Heart left ventricle (tissue), 16 donors: ENCODE data around the gene GARIN5B. TPM values are rescaled to one million over a fixed set of nuclear protein-coding genes. Genes with fewer than 3 reads are reported as not detected.

Source experiments
- ATAC-seq, 4 donors: fragments of 200-7000 bp; cut with Tn5 transposase; one replicate each; pipeline ENCODE4 v1.9.1; 2020 to 2022; ENCODE audit warnings: moderate library complexity in 4 of 4, mild to moderate bottlenecking in 3 of 4, moderate number of reproducible peaks in 1 of 4
- DNase-seq, 5 donors: peaks; one replicate each; pipeline ENCODE4 v3.0.0-alpha.2; 2020
- H3K27ac ChIP-seq, 12 donors: fragments of 200-600 bp; sonication (generic) in 4 of 12; one replicate each; pipeline versions ENCODE4 v1.5.0 to v1.8.0; 2016 to 2022; ENCODE audit warnings: mild to moderate bottlenecking in 2 of 12
- H3K27me3 ChIP-seq, 9 donors: fragments of 200-600 bp; sonication (generic) in 2 of 9; one replicate each; pipeline versions ENCODE4 v1.5.1 to v1.8.0; 2016 to 2022; ENCODE audit warnings: mild to moderate bottlenecking in 3 of 9
- H3K36me3 ChIP-seq, 9 donors: fragments of 200-600 bp; sonication (generic) in 2 of 9; one replicate each; pipeline versions ENCODE4 v1.5.0 to v1.8.0; 2018 to 2022; ENCODE audit warnings: mild to moderate bottlenecking in 2 of 9
- H3K4me1 ChIP-seq, 12 donors: fragments of 200-600 bp; sonication (generic) in 4 of 12; one replicate each; pipeline versions ENCODE4 v1.5.0 to v1.8.0; 2016 to 2022; ENCODE audit warnings: mild to moderate bottlenecking in 3 of 12
- H3K4me3 ChIP-seq, 12 donors: fragments of 200-600 bp; sonication (generic) in 4 of 12; one replicate each; pipeline versions ENCODE4 v1.5.0 to v1.8.0; 2017 to 2022; ENCODE audit warnings: mild to moderate bottlenecking in 9 of 12, moderate library complexity in 4 of 12
- H3K9me3 ChIP-seq, 12 donors: fragments of 200-600 bp; sonication (generic) in 4 of 12; one replicate each; pipeline versions ENCODE4 v1.5.0 to v1.8.0; 2016 to 2022; ENCODE audit warnings: mild to moderate bottlenecking in 1 of 12
- CTCF ChIP-seq, 12 donors: fragments of 200-600 bp; sonication (generic) in 4 of 12; IDR thresholded peaks; one replicate each; pipeline versions ENCODE4 v1.5.0 to v1.8.0; 2018 to 2022; ENCODE audit warnings: antibody characterized with exemption in 12 of 12, mild to moderate bottlenecking in 5 of 12
- POLR2A ChIP-seq, 2 donors: fragments of 450-650 bp; IDR thresholded peaks; one replicate each; pipeline ENCODE4 v1.6.1; 2017; ENCODE audit warnings: antibody characterized with exemption in 2 of 2, mild to moderate bottlenecking in 2 of 2, moderate library complexity in 2 of 2
- WGBS, 4 donors: extraction: QIAGEN DNeasy Blood & Tissue Kit in 2 of 4; methylation state at CpG; one replicate each; pipeline versions ENCODE4 v1.1.5 to v1.1.7; 2013 to 2018; 5-methylcytosine and 5-hydroxymethylcytosine counted together
- intact Hi-C, 10 donors: fragments of 100-400 bp; cut with DNase I; formaldehyde crosslinking; loops; one replicate each; pipeline versions ENCODE4 v1.11.1 to v1.14.2; 2022
- polyA plus RNA-seq, 2 donors: library from polyadenylated mRNA; stranded (reverse); fragments of 200-250 nt; gene quantifications; one replicate each; pipeline ENCODE4 v1.2.3, GENCODE V29; 2013
- total RNA-seq, 9 donors: library from RNA; depleted of rRNA in 2 of 9; stranded (reverse); fragments of >200 nt in 2 of 9; fragmentation: NEBNext Ultra II Directional in 3 of 9; extraction: Animal tissue kit (Norgen Biotek cat#: 25700) in 3 of 9; gene quantifications; one replicate each; pipeline versions ENCODE4 v1.1.0 to v1.2.4, GENCODE V29; 2016 to 2023
- donor health status: ischemic (EF 13 %, LVEDD 7.1; RV severe dilation, severe dysfunction).
- donor health status: healthy with polysubstance abuse.
- donor health status: DM: no; HTN: yes; CAD: no.
- donor health status: DM: no; HTN: no; CAD: no.
- donor health status: ischemic (EF 25% LVEDD 6.9; RV normal size, moderate dysfunction).
- donor health status: ischemic (EF 25% LVEDD 5.7; RV mildly dilated, moderate dysfunction).
- donor health status: healthy.
- donor health status: DM: yes; HTN: yes; CAD: no.
- donor health status: ischemic (EF 35%, LVEDD 5.7; RV mildly dilated, moderate dysfunction).
- donor health status: nonischemic (EF 11% LVEDD 7.7; RV severe dilation, severe dysfunction).
- donor health status: DM: yes; HTN: yes; CAD: no.
- donor health status: PGD.
- donor health status: ischemic (EF 29% LVEDD 5.4; RV normal size, mild dysfunction).
- donor health status: nonischemic (EF 23%, LVEDD 6.1; RV moderate dilation, normal function).

The GARIN5B gene
- total and polyA plus RNA-seq, 11 donors: not detected

GRCh38 chr19:55348317-55349034, 14.6 kb downstream of the GARIN5B start:
- peaks cover 3 to 39% (median 24%) of the 10 kb centered on the region in 9 donors for H3K27me3 ChIP-seq
- no peak for TF ChIP-seq POLR2A (IDR thresholded peaks at IDR 0.05)
- no peak for TF ChIP-seq CTCF (IDR thresholded peaks at IDR 0.05)
- H3K4me3 ChIP-seq: no peak overlapping the region
- H3K36me3 ChIP-seq: peaks cover 0 to 16% (median 8%) of the 10 kb centered on the region in 9 donors
- H3K4me1 ChIP-seq: peaks cover 0 to 13% (median 4%) of the 10 kb centered on the region in 12 donors
- ATAC-seq (no peak), DNase-seq (no peak)
- H3K27ac ChIP-seq: no peak overlapping the region
- 67 to 72% (median 69%) methylated on average over 18 to 22 of the region's 22 CpGs for WGBS, 4 donors
- H3K9me3 ChIP-seq: no peaks in the 10 kb centered on the region
- intact Hi-C loops: no loop called here

GRCh38 chr19:55347442-55348009, 15.5 kb downstream of the GARIN5B start:
- H3K4me1 ChIP-seq: peaks cover 0 to 8% (median 0%) of the 10 kb centered on the region in 12 donors
- H3K27ac ChIP-seq: no peak overlapping the region
- no peak for ATAC-seq
- TF ChIP-seq CTCF (IDR thresholded peaks at IDR 0.05) (no peak), POLR2A (IDR thresholded peaks at IDR 0.05) (no peak)
- WGBS, 4 donors: 77 to 90% (median 81%) methylated on average over 6 to 10 of the region's 10 CpGs
- peaks cover 0 to 30% (median 14%) of the 10 kb centered on the region in 9 donors for H3K27me3 ChIP-seq
- no peak overlapping the region for H3K4me3 ChIP-seq
- peaks cover 0 to 24% (median 14%) of the 10 kb centered on the region in 9 donors for H3K36me3 ChIP-seq
- intact Hi-C loops: no loop called here
- no peak for DNase-seq
- no peaks in the 10 kb centered on the region for H3K9me3 ChIP-seq

GRCh38 chr19:55346725-55347441, 16.2 kb downstream of the GARIN5B start:
- ATAC-seq: no peak
- H3K27ac ChIP-seq: no peak overlapping the region

More at GRCh38 chr19:55346725-55347441, 16.2 kb downstream of the GARIN5B start:
- TF ChIP-seq POLR2A (IDR thresholded peaks at IDR 0.05): no peak
- no peak for TF ChIP-seq CTCF (IDR thresholded peaks at IDR 0.05)
- no peak for DNase-seq
- WGBS, 4 donors: 89 to 96% (median 89%) methylated on average over 20 to 41 of the region's 41 CpGs
- Histone ChIP-seq H3K36me3 (peaks cover 0 to 31% (median 15%) of the 10 kb centered on the region in 9 donors), H3K9me3 (no peaks in the 10 kb centered on the region), H3K4me1 (peaks cover 0 to 8% (median 0%) of the 10 kb centered on the region in 12 donors), H3K4me3 (no peak overlapping the region), H3K27me3 (peaks cover 0 to 23% (median 8%) of the 10 kb centered on the region in 9 donors)
- intact Hi-C loops: no loop called here
